Muscle layer of duodenum (tissue), 2 donors: ENCODE measurements around the gene LEMD2.

Experiments
- H3K27ac ChIP-seq: one replicate; pipeline ENCODE4 v1.7.0; 2013; ENCODE audit warnings: mild to moderate bottlenecking, low read length
- H3K27me3 ChIP-seq: one replicate; pipeline ENCODE4 v1.7.0; 2013; ENCODE audit warnings: low read depth, mild to moderate bottlenecking, control low read depth, low read length
- H3K36me3 ChIP-seq, 2 donors: one replicate each; pipeline ENCODE4 v1.7.0; 2013; ENCODE audit warnings: low read length in 2 of 2, control low read depth in 1 of 2, mild to moderate bottlenecking in 1 of 2; ENCODE audit not compliant: insufficient read depth in 2 of 2, control insufficient read depth in 1 of 2
- H3K4me1 ChIP-seq, 2 donors: one replicate each; pipeline ENCODE4 v1.7.0; 2013; ENCODE audit warnings: low read length in 2 of 2, mild to moderate bottlenecking in 2 of 2, control low read depth in 1 of 2, moderate library complexity in 1 of 2; ENCODE audit not compliant: insufficient read depth in 2 of 2, control insufficient read depth in 1 of 2
- H3K4me3 ChIP-seq, 2 donors: one replicate each; pipeline ENCODE4 v1.7.0; 2013; ENCODE audit warnings: low read length in 2 of 2, low read depth in 1 of 2, mild to moderate bottlenecking in 1 of 2
- H3K9me3 ChIP-seq, 2 donors: one replicate each; pipeline ENCODE4 v1.7.0; 2013; ENCODE audit warnings: low read length in 2 of 2, control low read depth in 1 of 2, mild to moderate bottlenecking in 1 of 2; ENCODE audit not compliant: control insufficient read depth in 1 of 2
- donor health status: healthy.

The LEMD2 gene

DNA sequence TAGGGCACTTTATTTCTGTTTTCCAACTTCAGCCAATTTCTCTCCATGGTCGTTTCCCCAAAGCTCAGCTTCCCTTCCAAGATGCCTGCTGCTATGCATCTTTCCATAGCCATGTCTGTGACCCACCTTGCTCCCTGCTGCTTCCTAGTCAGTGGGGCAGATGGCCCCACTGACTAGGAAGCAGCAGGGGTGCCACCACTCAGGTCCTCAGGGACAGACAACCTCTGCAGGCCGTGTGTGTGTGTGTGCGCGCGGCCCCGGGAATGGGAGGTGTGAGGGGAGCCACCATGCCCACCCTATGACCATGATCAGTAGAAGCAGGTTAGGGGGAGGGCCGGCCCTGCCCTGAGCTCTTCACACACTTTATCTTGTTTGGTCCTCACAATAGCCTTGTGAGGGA lies 39.5 kb downstream of the LEMD2 start:
- peaks cover 5 to 10% of the 10 kb centered on the region in 2 donors for H3K4me1 ChIP-seq
- no peak overlapping the region for H3K27ac ChIP-seq

DNA sequence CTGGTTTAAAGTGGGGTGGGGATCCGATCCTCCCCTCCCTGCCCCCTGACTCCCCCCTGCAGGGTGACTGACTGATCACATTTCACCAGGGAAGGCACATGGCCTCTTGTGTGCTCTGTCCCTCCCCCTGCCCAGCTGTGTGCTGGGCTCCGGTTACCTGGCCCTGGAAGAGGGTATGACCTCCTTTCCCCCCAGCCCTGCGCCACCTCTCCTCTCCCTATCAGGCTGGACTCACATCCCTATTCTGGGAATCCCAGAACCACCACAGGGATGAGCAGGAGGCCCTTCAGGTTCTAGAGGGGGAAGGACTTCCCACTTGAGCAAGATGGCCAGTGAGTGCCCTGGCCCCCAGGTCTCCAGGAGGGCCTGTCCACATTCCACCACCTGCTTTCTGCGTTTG lies 40.1 kb downstream of the LEMD2 start:
- Histone ChIP-seq H3K4me1 (peaks cover 8 to 15% of the 10 kb centered on the region in 2 donors), H3K27me3 (no peaks in the 10 kb centered on the region), H3K36me3 (no peaks in the 10 kb centered on the region), H3K9me3 (no peaks in the 10 kb centered on the region), H3K4me3 (no peak overlapping the region), H3K27ac (no peak overlapping the region)

More for the DNA sequence above, 39.5 kb downstream of the LEMD2 start:
- H3K4me3 ChIP-seq: no peak overlapping the region
- no peaks in the 10 kb centered on the region for H3K27me3 ChIP-seq
- H3K36me3 ChIP-seq: no peaks in the 10 kb centered on the region
- H3K9me3 ChIP-seq: no peaks in the 10 kb centered on the region

DNA sequence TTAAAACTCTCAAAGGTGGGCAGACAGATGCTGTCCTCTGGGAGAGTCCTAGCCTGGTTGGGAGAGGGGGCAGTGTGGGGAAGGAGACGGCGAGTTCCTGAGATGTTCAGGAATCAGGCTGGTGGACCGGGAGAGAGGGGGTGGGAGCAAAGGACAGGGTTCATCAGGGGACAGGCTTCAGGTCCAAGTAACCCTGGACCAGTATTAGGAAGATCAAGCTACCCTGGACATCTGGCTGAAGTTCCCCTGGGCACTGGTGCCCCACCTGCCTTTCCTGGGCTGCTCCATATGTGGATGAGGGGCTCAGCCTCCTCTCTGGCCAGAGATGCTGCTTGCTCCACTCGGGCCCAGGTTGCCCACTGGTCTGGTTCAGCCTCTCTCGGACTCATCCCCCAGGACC lies 41.1 kb downstream of the LEMD2 start:
- peaks cover 8 to 22% of the 10 kb centered on the region in 2 donors for H3K4me1 ChIP-seq
- H3K27ac ChIP-seq: no peak overlapping the region
- no peak overlapping the region for H3K4me3 ChIP-seq
- no peaks in the 10 kb centered on the region for H3K9me3 ChIP-seq
- H3K27me3 ChIP-seq: no peaks in the 10 kb centered on the region
- no peaks in the 10 kb centered on the region for H3K36me3 ChIP-seq

DNA sequence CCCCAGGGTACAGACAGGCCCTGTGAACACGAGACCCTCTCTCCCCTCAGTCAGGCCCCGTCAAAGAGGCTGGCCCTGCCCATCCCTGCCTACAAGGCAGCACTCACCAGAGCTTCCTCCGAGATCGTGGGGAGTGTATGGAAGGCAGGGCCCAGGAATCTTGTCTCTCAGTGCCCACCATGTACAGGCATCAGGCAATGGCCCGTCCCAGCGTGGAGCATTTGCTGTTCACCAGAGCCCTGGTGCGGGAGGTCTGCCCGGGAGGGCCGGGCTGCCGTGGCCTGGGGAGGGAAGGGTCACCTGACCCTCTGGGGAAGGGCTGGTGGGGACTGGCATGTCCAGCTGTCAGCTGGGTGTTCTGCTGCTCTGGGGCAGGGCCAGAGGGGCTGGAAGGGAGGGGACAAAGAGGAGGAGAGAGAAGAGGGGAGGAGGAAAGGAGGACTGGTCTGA lies 42.3 kb downstream of the LEMD2 start, which contains the start of gene IP6K3:
TSS of gene IP6K3 (minus strand) at position 255 of the 450 bp plus-strand sequence. CDS start 11,429 bp downstream, outside the sequence.
- Histone ChIP-seq H3K27ac (peak within 1 kb of the TSS; percentile 88), H3K9me3 (no peaks in the 10 kb centered on the region), H3K4me3 (peak within 1 kb of the TSS; percentile 46 to 52), H3K36me3 (no peaks in the 10 kb centered on the region), H3K27me3 (no peaks in the 10 kb centered on the region), H3K4me1 (peaks cover 8 to 22% of the 10 kb centered on the region in 2 donors)

DNA sequence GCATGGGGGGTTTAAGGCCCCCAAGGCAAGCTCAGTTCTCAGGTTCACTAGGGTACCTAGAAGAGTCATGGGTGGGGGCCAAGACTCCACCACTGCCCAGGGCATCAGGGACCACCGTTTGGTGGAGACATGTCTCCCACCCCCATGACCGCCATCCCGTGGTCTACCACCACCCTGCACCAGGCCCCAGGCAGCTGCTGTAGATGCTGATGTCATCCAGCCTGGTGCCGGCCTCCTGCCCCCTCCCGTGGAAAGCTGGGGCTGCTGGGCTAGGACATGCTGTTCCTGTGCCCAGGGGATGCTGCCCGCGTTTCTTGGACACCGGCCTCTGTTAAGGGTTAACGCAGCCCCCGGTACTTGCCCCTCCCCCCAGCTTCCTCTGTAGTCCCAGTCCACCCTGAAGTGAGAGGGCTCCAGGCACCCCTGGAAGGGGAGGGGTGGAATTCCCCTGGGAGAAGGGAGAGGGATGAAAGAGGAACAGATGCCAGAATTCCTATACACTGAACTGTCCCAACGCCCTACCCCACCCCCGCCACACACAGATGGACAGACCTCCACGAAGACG lies 42.8 kb downstream of the LEMD2 start:
- peaks cover 8 to 22% of the 10 kb centered on the region in 2 donors for H3K4me1 ChIP-seq
- H3K4me3 ChIP-seq: peak overlapping the region; percentile 46 to 52
- H3K36me3 ChIP-seq: no peaks in the 10 kb centered on the region
- peak overlapping the region; percentile 88 for H3K27ac ChIP-seq
- no peaks in the 10 kb centered on the region for H3K27me3 ChIP-seq
- H3K9me3 ChIP-seq: no peaks in the 10 kb centered on the region

DNA sequence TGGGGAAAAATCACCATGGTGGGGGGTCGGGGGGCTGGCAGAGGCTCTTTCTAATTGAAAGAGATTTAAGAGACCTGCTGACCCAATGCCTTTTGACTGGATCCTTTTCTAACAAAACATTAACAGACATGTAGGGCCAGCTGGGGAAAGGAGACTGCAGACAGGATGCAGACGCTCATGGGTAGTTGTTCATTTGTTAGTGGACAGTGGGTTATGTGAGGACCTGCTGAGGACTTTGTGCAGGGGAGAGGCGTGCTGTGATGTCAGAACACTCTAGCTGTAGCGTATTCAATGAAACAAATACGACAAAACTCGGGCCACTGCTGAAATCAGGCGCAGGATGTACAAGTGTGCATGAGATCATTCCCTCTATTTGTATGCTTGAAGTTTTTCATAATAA lies 43.4 kb downstream of the LEMD2 start:
- H3K9me3 ChIP-seq: no peaks in the 10 kb centered on the region
- no peaks in the 10 kb centered on the region for H3K27me3 ChIP-seq
- peaks cover 8 to 22% of the 10 kb centered on the region in 2 donors for H3K4me1 ChIP-seq
- no peaks in the 10 kb centered on the region for H3K36me3 ChIP-seq
- H3K4me3 ChIP-seq: peak overlapping the region in 1 of 2 donors; percentile 23
- H3K27ac ChIP-seq: peak overlapping the region; percentile 88

DNA sequence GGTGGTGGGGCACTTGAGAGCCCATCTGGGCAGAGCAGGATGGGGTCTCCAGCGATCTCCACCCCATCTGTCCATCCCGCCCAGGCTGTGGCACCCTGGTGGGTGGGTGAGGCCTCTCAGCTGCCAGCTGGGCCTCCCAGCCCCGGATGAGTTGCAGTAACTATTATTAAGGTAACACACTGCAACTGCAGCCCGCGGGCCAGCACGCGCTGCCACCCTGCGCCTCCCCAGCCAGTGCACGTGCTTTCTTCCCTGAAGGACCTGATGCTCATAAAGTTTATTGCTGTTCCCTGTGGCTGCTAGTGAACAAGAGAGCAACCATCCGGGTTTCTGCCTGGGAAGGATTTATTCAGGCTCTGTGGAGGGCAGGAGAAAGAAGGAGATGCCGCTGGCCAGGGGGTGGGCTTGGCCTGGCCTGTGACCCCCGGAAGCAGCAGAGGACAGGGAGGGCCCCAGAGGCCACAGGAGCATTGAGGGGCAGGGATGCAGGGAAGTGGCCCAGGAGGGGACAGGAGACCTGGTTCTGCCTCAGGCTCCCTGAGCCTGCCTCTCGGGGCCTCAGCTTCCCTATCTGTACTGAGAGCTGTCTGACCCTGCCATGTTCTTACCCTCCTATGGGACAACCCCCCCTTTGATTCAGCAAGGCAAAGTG lies 43.9 kb downstream of the LEMD2 start:
- Histone ChIP-seq H3K9me3 (no peaks in the 10 kb centered on the region), H3K4me1 (peaks cover 8 to 22% of the 10 kb centered on the region in 2 donors), H3K36me3 (no peaks in the 10 kb centered on the region), H3K27me3 (no peaks in the 10 kb centered on the region), H3K4me3 (no peak overlapping the region), H3K27ac (peak overlapping the region; percentile 88)

DNA sequence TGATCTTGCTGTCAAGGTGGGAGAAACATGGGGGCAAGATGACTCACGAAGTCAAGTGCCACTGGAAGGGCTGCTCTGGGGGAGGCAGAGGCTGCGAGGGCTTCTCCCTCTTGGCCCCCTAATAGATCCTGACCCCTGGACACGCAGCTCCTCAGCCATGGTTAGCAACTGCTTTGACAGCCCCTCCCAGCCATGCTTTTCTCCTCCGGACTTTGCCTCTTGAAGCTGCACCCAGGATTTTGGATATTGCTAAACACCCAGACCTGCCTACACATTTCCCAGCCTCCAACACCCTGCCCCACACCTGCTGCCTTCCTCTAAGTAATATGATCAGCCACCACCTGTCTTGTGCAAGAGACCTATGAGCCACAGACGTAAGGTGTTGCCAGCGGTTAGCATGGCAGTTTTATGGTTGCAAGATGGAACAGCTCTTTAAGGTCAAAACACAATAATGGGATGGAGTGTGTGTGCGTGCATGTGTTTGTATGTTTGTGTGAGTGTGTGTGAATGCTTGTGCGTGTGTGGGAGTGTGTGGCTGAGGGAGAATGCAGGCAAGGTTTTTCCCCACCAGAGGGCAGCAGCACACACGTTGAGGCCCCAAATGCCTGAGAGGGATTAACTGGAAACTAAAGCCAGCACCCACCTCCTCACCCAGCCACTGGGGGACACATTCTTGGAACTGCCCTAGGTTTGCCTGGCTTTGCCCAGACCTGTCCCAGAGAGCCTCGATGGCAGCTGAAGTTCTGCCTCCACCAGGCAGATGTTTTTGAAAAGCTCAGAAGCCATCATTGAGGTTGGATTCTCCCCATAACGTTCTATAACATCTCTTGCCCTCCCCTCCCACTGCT lies 44.7 kb downstream of the LEMD2 start:
- Histone ChIP-seq H3K27me3 (no peaks in the 10 kb centered on the region), H3K4me1 (peaks cover 8 to 22% of the 10 kb centered on the region in 2 donors), H3K4me3 (no peak overlapping the region), H3K27ac (no peak overlapping the region), H3K36me3 (no peaks in the 10 kb centered on the region), H3K9me3 (no peaks in the 10 kb centered on the region)

DNA sequence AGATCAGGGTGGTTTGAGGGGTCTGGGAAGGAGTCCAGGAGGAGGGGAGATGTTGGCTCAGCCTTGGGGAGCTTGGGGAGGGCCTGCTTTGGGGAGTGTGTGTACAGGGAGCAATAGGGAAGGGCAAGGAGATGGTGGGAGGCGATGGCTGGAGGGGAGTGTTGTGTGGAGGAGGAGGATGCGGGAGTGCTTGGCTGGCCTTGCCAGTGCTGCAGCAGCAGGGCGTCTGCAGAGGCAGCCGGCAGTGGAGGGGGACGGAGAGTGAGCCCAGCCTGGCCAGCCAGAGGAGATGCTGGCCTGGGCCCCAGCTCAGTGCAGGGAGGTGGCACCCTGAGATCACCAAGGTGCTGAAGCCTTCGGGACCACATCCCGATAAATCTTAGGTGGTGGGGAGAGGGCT lies 46.1 kb downstream of the LEMD2 start:
- no peaks in the 10 kb centered on the region for H3K9me3 ChIP-seq
- H3K27ac ChIP-seq: no peak overlapping the region
- H3K36me3 ChIP-seq: no peaks in the 10 kb centered on the region
- H3K4me3 ChIP-seq: no peak overlapping the region
- peaks cover 8 to 19% of the 10 kb centered on the region in 2 donors for H3K4me1 ChIP-seq
- H3K27me3 ChIP-seq: no peaks in the 10 kb centered on the region

DNA sequence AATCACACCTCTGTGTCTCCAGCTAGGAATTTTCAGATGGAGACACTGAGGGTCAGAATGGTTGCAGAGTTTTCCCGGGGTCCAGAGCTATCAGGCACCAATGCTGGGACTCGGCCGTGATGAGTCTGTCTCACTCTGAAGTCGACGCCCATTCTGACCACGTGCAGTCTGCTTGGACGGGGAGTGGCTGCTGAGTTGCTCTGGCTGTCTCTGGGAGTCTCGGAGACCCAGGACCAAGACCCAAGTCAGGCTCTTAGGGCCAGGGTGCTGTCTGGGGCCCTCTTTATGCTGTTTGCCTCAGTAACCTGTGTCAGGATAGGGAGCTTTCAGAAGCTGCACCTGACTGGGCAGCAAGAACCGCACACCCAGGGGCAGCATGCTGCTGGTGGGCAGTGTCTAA lies 46.8 kb downstream of the LEMD2 start:
- H3K4me3 ChIP-seq: no peak overlapping the region
- H3K27ac ChIP-seq: no peak overlapping the region
- no peaks in the 10 kb centered on the region for H3K27me3 ChIP-seq
- H3K4me1 ChIP-seq: peaks cover 8 to 19% of the 10 kb centered on the region in 2 donors
- H3K36me3 ChIP-seq: no peaks in the 10 kb centered on the region
- H3K9me3 ChIP-seq: no peaks in the 10 kb centered on the region

DNA sequence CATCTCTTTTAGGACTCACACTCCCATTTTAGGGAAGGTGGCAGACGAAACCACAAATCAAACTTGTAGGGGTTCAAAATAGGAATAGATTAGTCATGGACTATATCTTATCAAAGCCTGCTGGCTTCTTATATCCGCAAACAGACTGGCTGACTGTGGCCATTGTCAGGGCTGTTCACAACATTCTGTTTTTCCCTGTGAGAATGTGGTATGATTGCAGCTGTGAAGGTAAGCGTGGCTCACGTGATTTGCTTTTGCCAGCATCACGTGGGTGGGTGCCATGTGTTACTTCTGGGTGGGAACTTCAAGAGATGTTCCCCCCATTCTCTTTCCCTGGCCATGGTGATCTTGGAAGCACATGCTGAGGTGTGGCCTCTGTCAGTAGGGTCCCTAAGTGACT lies 48.1 kb downstream of the LEMD2 start:
- no peaks in the 10 kb centered on the region for H3K27me3 ChIP-seq

More for the DNA sequence above, 48.1 kb downstream of the LEMD2 start:
- peaks cover 8 to 19% of the 10 kb centered on the region in 2 donors for H3K4me1 ChIP-seq
- H3K4me3 ChIP-seq: no peak overlapping the region
- no peaks in the 10 kb centered on the region for H3K9me3 ChIP-seq
- H3K27ac ChIP-seq: no peak overlapping the region
- no peaks in the 10 kb centered on the region for H3K36me3 ChIP-seq
